Heart right ventricle (tissue), 16 donors: ENCODE measurements around the gene C1orf167. TPM values are rescaled to one million over a fixed set of nuclear protein-coding genes. Genes with fewer than 3 reads are reported as not detected.

Experiments
- ATAC-seq, 8 donors: fragments of 200-7000 bp; cut with Tn5 transposase; one replicate each; pipeline ENCODE4 v1.9.1; 2020; ENCODE audit warnings: mild to moderate bottlenecking in 8 of 8, moderate library complexity in 8 of 8, moderate number of reproducible peaks in 1 of 8
- DNase-seq, 2 donors: peaks; one replicate each; pipeline ENCODE4 v3.0.0-alpha.2; 2020
- H3K27ac ChIP-seq, 10 donors: fragments of 200-600 bp; sonication (generic) in 2 of 10; one replicate each; pipeline versions ENCODE4 v1.5.0 to v1.8.0; 2020 to 2022; ENCODE audit warnings: mild to moderate bottlenecking in 3 of 10
- H3K27me3 ChIP-seq, 7 donors: fragments of 200-600 bp; one replicate each; pipeline ENCODE4 v1.8.0; 2021 to 2022; ENCODE audit warnings: mild to moderate bottlenecking in 2 of 7
- H3K36me3 ChIP-seq, 9 donors: fragments of 200-600 bp; sonication (generic) in 1 of 9; one replicate each; pipeline versions ENCODE4 v1.5.0 to v1.8.0; 2020 to 2022; ENCODE audit warnings: mild to moderate bottlenecking in 2 of 9
- H3K4me1 ChIP-seq, 9 donors: fragments of 200-600 bp; sonication (generic) in 1 of 9; one replicate each; pipeline versions ENCODE4 v1.5.0 to v1.8.0; 2020 to 2022; ENCODE audit warnings: mild to moderate bottlenecking in 4 of 9
- H3K4me3 ChIP-seq, 10 donors: fragments of 200-600 bp; sonication (generic) in 2 of 10; one replicate each; pipeline versions ENCODE4 v1.5.0 to v1.8.0; 2020 to 2022; ENCODE audit warnings: mild to moderate bottlenecking in 7 of 10, moderate library complexity in 2 of 10
- H3K9me3 ChIP-seq, 11 donors: fragments of 200-600 bp in 10 of 11; sonication (generic) in 2 of 11; one replicate each; pipeline versions ENCODE4 v1.5.0 to v1.8.0; 2013 to 2022; ENCODE audit warnings: mild to moderate bottlenecking in 2 of 11, control low read depth in 1 of 11, moderate library complexity in 1 of 11
- WGBS, 2 donors: extraction: QIAGEN DNeasy Blood & Tissue Kit; methylation state at CpG; one replicate each; pipeline ENCODE4 v1.1.7; 2013; ENCODE audit warnings: inconsistent platforms in 1 of 2; 5-methylcytosine and 5-hydroxymethylcytosine counted together
- intact Hi-C, 10 donors: fragments of 100-400 bp; cut with DNase I; formaldehyde crosslinking; loops; one replicate each; pipeline versions ENCODE4 v1.11.1 to v1.14.2; 2022
- polyA plus RNA-seq, 2 donors: library from polyadenylated mRNA; stranded (reverse); fragments of 200-250 nt; gene quantifications; one replicate each; pipeline ENCODE4 v1.2.3, GENCODE V29; 2013
- total RNA-seq, 10 donors: library from RNA; stranded (reverse); fragmentation: NEBNext Ultra II Directional in 3 of 10; extraction: Animal tissue kit (Norgen Biotek cat#: 25700) in 3 of 10; gene quantifications; one replicate each; pipeline versions ENCODE4 v1.2.1 to v1.2.4, GENCODE V29; 2021 to 2023
- TF ChIP-seq, protein P1 (sequence below), 9 donors: fragments of 200-600 bp; sonication (generic) in 2 of 9; IDR thresholded peaks; one replicate each; pipeline versions ENCODE4 v1.5.0 to v1.8.0; 2021 to 2022; ENCODE audit warnings: antibody characterized with exemption in 9 of 9, mild to moderate bottlenecking in 5 of 9, moderate library complexity in 1 of 9
- donor health status: Arrhythmogenic right ventricular cardiomyopathy.
- donor health status: ischemic (EF 13 %, LVEDD 7.1; RV severe dilation, severe dysfunction).
- donor health status: healthy with polysubstance abuse.
- donor health status: DM: no; HTN: yes; CAD: no.
- donor health status: DM: no; HTN: no; CAD: no.
- donor health status: ischemic (EF 25% LVEDD 6.9; RV normal size, moderate dysfunction).
- donor health status: ischemic (EF 25% LVEDD 5.7; RV mildly dilated, moderate dysfunction).
- donor health status: healthy.
- donor health status: DM: yes; HTN: yes; CAD: no.
- donor health status: Ischemic cardiomyopathy.
- donor health status: ischemic (EF 35%, LVEDD 5.7; RV mildly dilated, moderate dysfunction).
- donor health status: nonischemic (EF 11% LVEDD 7.7; RV severe dilation, severe dysfunction).
- donor health status: DM: yes; HTN: yes; CAD: no.
- donor health status: PGD.
- donor health status: ischemic (EF 29% LVEDD 5.4; RV normal size, mild dysfunction).
- donor health status: nonischemic (EF 23%, LVEDD 6.1; RV moderate dilation, normal function).

The C1orf167 gene
- total and polyA plus RNA-seq, 12 donors: 2.4 to 12.8 (median 5.7) TPM

DNA sequence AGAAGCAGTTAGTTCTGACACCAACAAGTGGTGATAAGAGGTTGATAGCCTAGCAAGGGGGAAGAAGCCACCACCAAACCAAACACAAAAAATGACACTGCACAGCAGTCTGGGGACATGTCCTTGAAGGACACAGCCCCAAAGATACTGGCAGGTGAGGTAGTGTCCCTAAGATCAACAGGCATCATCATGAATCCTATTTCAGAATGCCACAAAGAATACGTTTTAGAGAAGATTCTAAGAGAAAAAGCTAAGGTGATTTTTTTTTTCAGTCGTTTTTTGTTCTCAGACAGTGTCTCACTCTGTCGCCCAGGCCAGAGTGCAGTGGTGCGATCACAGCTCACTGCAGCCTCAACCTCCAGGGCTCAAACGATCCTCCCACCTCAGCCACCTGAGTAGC lies 24.2 kb downstream of the C1orf167 start:
- intact Hi-C loops: loop anchor here in 3 of 10 donors (2.0 to 5.0 kb wide), 4 partner anchors 17 to 49 kb away; partner anchors contain the start of genes AGTRAP (in 1 of the 3), CLCN6 (in 1 of the 3) and MTHFR (in 1 of the 3)
- Histone ChIP-seq H3K9me3 (no peaks in the 10 kb centered on the region), H3K27ac (peak overlapping the region in 8 of 10 donors; percentile 92 to 99 (median 97)), H3K27me3 (no peaks in the 10 kb centered on the region), H3K36me3 (peaks cover 0 to 27% (median 6%) of the 10 kb centered on the region in 9 donors), H3K4me3 (no peak overlapping the region), H3K4me1 (peaks cover 48 to 71% (median 66%) of the 10 kb centered on the region in 9 donors)
- 65 to 67% methylated on average over 5 of the region's 5 CpGs for WGBS, 2 donors
- TF ChIP-seq, protein P1, sequence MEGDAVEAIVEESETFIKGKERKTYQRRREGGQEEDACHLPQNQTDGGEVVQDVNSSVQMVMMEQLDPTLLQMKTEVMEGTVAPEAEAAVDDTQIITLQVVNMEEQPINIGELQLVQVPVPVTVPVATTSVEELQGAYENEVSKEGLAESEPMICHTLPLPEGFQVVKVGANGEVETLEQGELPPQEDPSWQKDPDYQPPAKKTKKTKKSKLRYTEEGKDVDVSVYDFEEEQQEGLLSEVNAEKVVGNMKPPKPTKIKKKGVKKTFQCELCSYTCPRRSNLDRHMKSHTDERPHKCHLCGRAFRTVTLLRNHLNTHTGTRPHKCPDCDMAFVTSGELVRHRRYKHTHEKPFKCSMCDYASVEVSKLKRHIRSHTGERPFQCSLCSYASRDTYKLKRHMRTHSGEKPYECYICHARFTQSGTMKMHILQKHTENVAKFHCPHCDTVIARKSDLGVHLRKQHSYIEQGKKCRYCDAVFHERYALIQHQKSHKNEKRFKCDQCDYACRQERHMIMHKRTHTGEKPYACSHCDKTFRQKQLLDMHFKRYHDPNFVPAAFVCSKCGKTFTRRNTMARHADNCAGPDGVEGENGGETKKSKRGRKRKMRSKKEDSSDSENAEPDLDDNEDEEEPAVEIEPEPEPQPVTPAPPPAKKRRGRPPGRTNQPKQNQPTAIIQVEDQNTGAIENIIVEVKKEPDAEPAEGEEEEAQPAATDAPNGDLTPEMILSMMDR (IDR thresholded peaks at IDR 0.05): no peak
- DNase-seq: no peak
- ATAC-seq: no peak

DNA sequence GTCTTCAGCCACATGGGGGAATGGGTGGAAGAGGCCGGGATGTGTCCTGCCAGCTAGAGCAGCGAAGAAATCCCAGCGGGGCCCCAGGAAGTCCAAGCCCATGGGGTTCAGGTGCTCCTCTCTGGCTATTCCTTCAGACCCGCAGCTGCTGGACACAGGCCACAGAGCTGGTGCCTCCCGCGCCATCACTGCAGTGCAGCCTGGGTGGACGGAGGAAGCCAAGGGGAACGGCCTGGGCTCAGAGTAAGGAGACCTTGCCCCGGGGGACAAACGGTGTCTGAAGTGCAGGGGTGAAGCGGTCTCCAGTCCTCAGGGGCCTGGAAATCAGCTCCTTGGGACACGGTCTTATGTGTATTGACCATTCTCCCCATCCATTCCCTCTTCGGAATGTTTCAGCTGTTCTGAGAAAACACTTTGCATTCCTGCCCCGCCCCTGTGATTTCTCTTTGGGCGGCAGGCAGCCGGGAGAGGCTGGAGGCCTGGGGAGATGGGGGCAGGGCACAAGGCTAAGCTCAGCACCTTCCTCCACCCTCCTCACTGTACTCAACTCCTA lies 25.3 kb downstream of the C1orf167 start:
- 9 to 13% methylated on average over 16 of the region's 16 CpGs for WGBS, 2 donors
- intact Hi-C loops: loop anchor here in 3 of 10 donors (2.0 to 5.0 kb wide), 4 partner anchors 15 to 50 kb away; partner anchors contain the start of genes AGTRAP (in 1 of the 3), CLCN6 (in 1 of the 3) and MTHFR (in 1 of the 3)
- no peaks in the 10 kb centered on the region for H3K9me3 ChIP-seq
- DNase-seq (peak; percentile 65 to 74), ATAC-seq (peak; percentile 5 to 39 (median 18))
- TF ChIP-seq, protein P1 (IDR thresholded peaks at IDR 0.05): no peak
- H3K4me1 ChIP-seq: peaks cover 58 to 83% (median 77%) of the 10 kb centered on the region in 9 donors
- peaks cover 0 to 38% (median 6%) of the 10 kb centered on the region in 9 donors for H3K36me3 ChIP-seq
- H3K27ac ChIP-seq: peak overlapping the region; percentile 92 to 99 (median 97)
- no peaks in the 10 kb centered on the region for H3K27me3 ChIP-seq
- H3K4me3 ChIP-seq: peak overlapping the region in 6 of 10 donors; percentile 15 to 26 (median 21)

DNA sequence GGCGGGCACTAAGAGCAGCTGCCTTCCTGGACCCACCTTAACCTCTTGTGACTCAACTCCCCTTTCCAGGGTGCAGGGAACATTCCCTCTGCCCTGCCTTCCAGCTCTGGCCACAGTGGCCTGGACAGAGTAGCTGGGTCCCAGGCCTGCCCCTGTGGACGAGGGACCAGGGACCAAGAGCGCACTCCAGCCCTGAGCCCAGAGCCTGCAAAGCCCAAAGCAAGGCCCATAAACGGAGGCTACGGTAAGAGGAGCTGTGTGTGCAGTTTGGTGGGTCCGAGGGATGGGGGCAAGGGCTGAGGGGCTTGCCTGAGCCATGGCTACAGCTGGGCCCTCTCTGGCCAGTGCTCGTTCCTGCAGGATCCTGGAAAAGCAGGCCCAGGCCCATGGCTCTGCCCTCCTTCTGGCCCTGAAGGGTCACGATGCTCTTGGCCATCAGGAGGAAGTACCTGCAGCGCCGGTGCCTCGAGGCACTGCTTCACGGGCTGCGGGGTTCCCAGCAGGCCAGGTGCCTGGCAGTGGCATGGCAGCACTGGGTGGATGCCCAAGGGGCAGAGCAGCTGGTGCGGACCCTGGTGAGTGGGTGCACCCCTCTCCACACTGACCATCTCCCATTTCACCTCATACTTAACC lies 25.9 kb downstream of the C1orf167 start:
- Histone ChIP-seq H3K27ac (peak overlapping the region; percentile 92 to 99 (median 97)), H3K4me3 (peak overlapping the region in 2 of 10 donors; percentile 15 to 20), H3K36me3 (peaks cover 0 to 44% (median 6%) of the 10 kb centered on the region in 9 donors), H3K27me3 (no peaks in the 10 kb centered on the region), H3K4me1 (peaks cover 60 to 89% (median 78%) of the 10 kb centered on the region in 9 donors), H3K9me3 (no peaks in the 10 kb centered on the region)
- 72 to 77% methylated on average over 14 of the region's 14 CpGs for WGBS, 2 donors
- ATAC-seq (no peak), DNase-seq (no peak)
- TF ChIP-seq, protein P1 (IDR thresholded peaks at IDR 0.05): no peak
- intact Hi-C loops: loop anchor here in 3 of 10 donors (2.0 to 5.0 kb wide), 4 partner anchors 15 to 51 kb away; partner anchors contain the start of genes AGTRAP (in 1 of the 3), CLCN6 (in 1 of the 3) and MTHFR (in 1 of the 3)

DNA sequence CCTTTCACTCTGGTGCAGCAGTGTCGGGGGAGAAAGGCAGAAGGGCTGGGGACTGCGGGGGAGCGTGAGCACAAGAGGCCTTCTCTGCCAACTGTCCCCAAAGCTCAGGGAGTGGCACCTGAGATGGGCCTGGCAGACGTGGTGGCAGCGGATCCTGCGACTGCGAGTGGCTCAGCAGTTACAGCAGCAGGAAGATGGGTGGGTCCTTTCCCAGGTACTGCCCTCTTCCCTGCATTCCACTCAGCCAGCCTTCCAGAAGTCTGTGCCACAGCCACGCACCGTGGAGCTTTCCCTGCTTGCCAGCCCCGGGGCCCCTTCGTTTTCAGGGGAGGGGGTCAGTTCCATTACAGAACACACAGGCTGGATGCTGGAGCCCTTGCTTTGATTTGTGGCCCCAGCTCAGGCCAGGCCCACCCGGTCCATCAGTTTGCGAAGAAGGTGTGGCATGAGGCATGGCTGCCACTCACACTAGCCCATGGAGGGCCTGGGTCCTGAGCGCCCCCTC lies 26.6 kb downstream of the C1orf167 start:
- intact Hi-C loops: loop anchor here in 1 of 10 donors (5.0 kb wide), 1 partner anchor 51 kb away; the partner anchor contains the start of gene AGTRAP

More for the DNA sequence above, 26.6 kb downstream of the C1orf167 start:
- peaks cover 60 to 95% (median 78%) of the 10 kb centered on the region in 9 donors for H3K4me1 ChIP-seq
- H3K9me3 ChIP-seq: no peaks in the 10 kb centered on the region
- peaks cover 0 to 51% (median 8%) of the 10 kb centered on the region in 9 donors for H3K36me3 ChIP-seq
- H3K27me3 ChIP-seq: no peaks in the 10 kb centered on the region
- WGBS, 2 donors: 65 to 73% methylated on average over 14 of the region's 14 CpGs
- TF ChIP-seq, protein P1 (IDR thresholded peaks at IDR 0.05): no peak
- ATAC-seq (no peak), DNase-seq (peak in 1 of 2 donors; percentile 23)
- no peak overlapping the region for H3K4me3 ChIP-seq
- peak overlapping the region; percentile 92 to 99 (median 97) for H3K27ac ChIP-seq
